Neural progenitor cell (in vitro differentiated cells): ENCODE data around the gene UNC13C. TPM values are rescaled to one million over a fixed set of nuclear protein-coding genes. Genes with fewer than 3 reads are reported as not detected.

Source experiments
- DNase-seq: peaks from one replicate; pipeline ENCODE4 v3.0.0-alpha.2; 2016; ENCODE audit warnings: low spot score
- H2AFZ ChIP-seq: fragments of 200-600 bp; sonication (generic); replicated peaks from 2 replicates; pipeline ENCODE4 v1.6.1; 2016; ENCODE audit warnings: antibody characterized with exemption
- H3F3A ChIP-seq: fragments of 200-600 bp; sonication (generic); 2 replicates; pipeline ENCODE4 v1.6.1; 2016; ENCODE audit warnings: antibody characterized with exemption, low read depth
- H3K27ac ChIP-seq: fragments of 200-600 bp; sonication (generic); 2 replicates; pipeline ENCODE4 v1.5.1; 2016; ENCODE audit warnings: mild to moderate bottlenecking
- H3K27me3 ChIP-seq: fragments of 200-600 bp; sonication (generic); 2 replicates; pipeline ENCODE4 v1.6.1; 2016; ENCODE audit warnings: mild to moderate bottlenecking, moderate library complexity
- H3K36me3 ChIP-seq: fragments of 200-600 bp; sonication (generic); 2 replicates; pipeline ENCODE4 v1.5.1; 2016
- H3K4me1 ChIP-seq: fragments of 200-600 bp; sonication (generic); 2 replicates; pipeline ENCODE4 v1.6.1; 2016; ENCODE audit warnings: mixed run types
- H3K4me2 ChIP-seq: fragments of 200-600 bp; sonication (generic); 2 replicates; pipeline ENCODE4 v1.6.1; 2016
- H3K4me3 ChIP-seq: fragments of 200-600 bp; sonication (generic); 2 replicates; pipeline ENCODE4 v1.5.1; 2016
- H3K79me2 ChIP-seq: fragments of 200-600 bp; sonication (generic); 2 replicates; pipeline ENCODE4 v1.6.1; 2016; ENCODE audit warnings: low read depth
- H3K9ac ChIP-seq: fragments of 200-600 bp; sonication (generic); 2 replicates; pipeline ENCODE4 v1.6.1; 2016
- H3K9me3 ChIP-seq: fragments of 200-600 bp; sonication (generic); 2 replicates; pipeline ENCODE4 v1.5.1; 2016; ENCODE audit warnings: low read depth
- H4K20me1 ChIP-seq: fragments of 200-600 bp; sonication (generic); 2 replicates; pipeline ENCODE4 v1.6.1; 2016; ENCODE audit warnings: low read depth
- H3K27ac Mint-ChIP-seq: 3 replicates; pipeline ENCODE4 v1.8.0; 2021; ENCODE audit warnings: mixed read lengths
- H3K27me3 Mint-ChIP-seq: 2 replicates; pipeline ENCODE4 v1.8.0; 2022; ENCODE audit warnings: low read depth, mild to moderate bottlenecking, inconsistent platforms, moderate library complexity, mixed read lengths; ENCODE audit not compliant: insufficient read depth
- H3K36me3 Mint-ChIP-seq: 3 replicates; pipeline ENCODE4 v1.8.0; 2021; ENCODE audit warnings: mixed read lengths
- H3K4me1 Mint-ChIP-seq: 3 replicates; pipeline ENCODE4 v1.8.0; 2021; ENCODE audit warnings: mixed read lengths
- H3K4me3 Mint-ChIP-seq: 3 replicates; pipeline ENCODE4 v1.8.0; 2021; ENCODE audit warnings: mild to moderate bottlenecking, moderate library complexity, mixed read lengths
- H3K9me3 Mint-ChIP-seq: 3 replicates; pipeline ENCODE4 v1.8.0; 2020; ENCODE audit warnings: mixed read lengths
- EZH2 ChIP-seq: fragments of 200-600 bp; sonication (generic); IDR thresholded peaks from 2 replicates; pipeline ENCODE4 v1.6.1; 2017; ENCODE audit warnings: antibody characterized with exemption, mild to moderate bottlenecking, moderate library complexity
- EZH2phosphoT487 ChIP-seq: fragments of 200-600 bp; sonication (generic); IDR thresholded peaks from 2 replicates; pipeline ENCODE4 v1.6.1; 2017; ENCODE audit warnings: antibody characterized with exemption
- total RNA-seq: library from RNA; depleted of rRNA; stranded (reverse); fragments of >200 nt; gene quantifications from 2 replicates; pipeline ENCODE4 v1.2.3, GENCODE V29; 2015; ENCODE audit warnings: low replicate concordance
- TF ChIP-seq, protein P1 (sequence below): fragments of 200-600 bp; sonication (generic); IDR thresholded peaks from 2 replicates; pipeline ENCODE4 v1.5.1; 2017; ENCODE audit warnings: antibody characterized with exemption, mild to moderate bottlenecking

UNC13C gene
- total RNA-seq, 1 donor from 2014 or later, result not detected

DNA sequence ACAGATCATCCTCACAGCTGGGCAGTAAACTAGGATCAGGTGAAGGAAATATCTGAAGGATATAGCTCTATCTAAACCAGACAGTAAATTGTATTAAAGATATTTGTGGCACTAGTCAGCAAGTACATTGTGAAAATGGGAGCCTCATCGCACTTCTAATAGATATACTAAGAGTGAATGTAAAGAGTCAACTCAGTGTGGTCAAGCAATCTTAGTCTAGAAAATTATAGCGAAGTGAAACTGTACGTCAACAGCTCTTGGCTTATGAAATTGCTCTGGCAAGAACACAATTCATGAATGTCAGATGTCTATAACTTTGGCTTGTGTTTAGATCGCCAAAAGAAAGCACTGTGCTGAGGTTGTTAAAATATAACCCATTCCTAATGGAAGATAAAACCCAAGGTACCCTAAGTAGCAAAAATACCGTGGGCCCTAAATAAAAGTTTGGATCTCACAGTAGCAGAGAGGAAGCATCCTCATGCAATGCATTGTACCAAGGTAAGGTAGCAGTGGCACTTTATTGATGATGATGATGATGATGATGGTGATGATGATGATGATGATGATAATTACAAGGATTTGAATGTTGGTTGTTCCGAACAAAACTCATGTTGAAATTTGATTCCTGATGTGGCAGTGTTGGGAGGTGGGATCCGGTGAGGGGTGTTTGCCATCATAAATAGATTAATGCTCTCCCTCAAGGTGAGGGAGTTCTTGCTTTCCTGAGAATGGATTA, 228.5 kb downstream of the UNC13C start:
- Histone ChIP-seq H3K27ac (no peak overlapping the region), H3K4me2 (no peak overlapping the region), H3K36me3 (no peaks in the 10 kb centered on the region), H3K9me3 (peaks cover 36% of the 10 kb centered on the region), H3K9ac (no peak overlapping the region), H4K20me1 (no peaks in the 10 kb centered on the region), H3K79me2 (no peaks in the 10 kb centered on the region), H3K4me1 (no peaks in the 10 kb centered on the region), H3K27me3 (no peaks in the 10 kb centered on the region), H3K4me3 (no peak overlapping the region), H2AFZ (no peak overlapping the region), H3F3A (no peaks in the 10 kb centered on the region)
- Mint-ChIP-seq H3K27ac (no peak overlapping the region), H3K9me3 (no peaks in the 10 kb centered on the region), H3K27me3 (no peaks in the 10 kb centered on the region), H3K4me1 (no peaks in the 10 kb centered on the region), H3K4me3 (no peak overlapping the region), H3K36me3 (no peaks in the 10 kb centered on the region)
- no peak for DNase-seq
- TF ChIP-seq EZH2phosphoT487 (no peak), EZH2 (no peak)
- TF ChIP-seq, protein P1, sequence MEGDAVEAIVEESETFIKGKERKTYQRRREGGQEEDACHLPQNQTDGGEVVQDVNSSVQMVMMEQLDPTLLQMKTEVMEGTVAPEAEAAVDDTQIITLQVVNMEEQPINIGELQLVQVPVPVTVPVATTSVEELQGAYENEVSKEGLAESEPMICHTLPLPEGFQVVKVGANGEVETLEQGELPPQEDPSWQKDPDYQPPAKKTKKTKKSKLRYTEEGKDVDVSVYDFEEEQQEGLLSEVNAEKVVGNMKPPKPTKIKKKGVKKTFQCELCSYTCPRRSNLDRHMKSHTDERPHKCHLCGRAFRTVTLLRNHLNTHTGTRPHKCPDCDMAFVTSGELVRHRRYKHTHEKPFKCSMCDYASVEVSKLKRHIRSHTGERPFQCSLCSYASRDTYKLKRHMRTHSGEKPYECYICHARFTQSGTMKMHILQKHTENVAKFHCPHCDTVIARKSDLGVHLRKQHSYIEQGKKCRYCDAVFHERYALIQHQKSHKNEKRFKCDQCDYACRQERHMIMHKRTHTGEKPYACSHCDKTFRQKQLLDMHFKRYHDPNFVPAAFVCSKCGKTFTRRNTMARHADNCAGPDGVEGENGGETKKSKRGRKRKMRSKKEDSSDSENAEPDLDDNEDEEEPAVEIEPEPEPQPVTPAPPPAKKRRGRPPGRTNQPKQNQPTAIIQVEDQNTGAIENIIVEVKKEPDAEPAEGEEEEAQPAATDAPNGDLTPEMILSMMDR, result no peak

DNA sequence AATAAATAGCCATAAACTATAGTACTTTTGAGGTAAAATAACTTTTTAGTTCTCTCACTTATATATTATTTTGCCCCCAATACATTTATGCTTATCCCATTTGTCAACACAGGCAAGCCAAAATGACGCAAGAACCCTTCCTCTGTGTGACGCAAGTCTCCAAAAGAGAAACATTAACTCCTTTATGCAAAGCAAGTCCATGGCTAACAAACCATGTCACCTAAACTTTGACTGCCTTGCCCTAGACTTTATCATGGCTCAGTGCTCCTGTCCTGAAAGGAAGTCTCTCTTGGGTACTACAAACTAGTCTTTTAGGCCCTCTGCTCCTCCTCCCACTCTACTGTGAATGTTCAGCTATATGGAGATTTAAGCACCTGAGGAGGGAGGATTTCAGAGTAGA, 230.5 kb downstream of the UNC13C start:
- no peak overlapping the region for H3K4me3 ChIP-seq
- peaks cover 32% of the 10 kb centered on the region for H3K9me3 ChIP-seq
- H3K27me3 Mint-ChIP-seq, result no peaks in the 10 kb centered on the region
- H3K27ac Mint-ChIP-seq, result no peak overlapping the region
- H3K36me3 Mint-ChIP-seq, result no peaks in the 10 kb centered on the region
- H3K27ac ChIP-seq, result no peak overlapping the region
- no peak overlapping the region for H3K4me2 ChIP-seq
- H3K36me3 ChIP-seq, result no peaks in the 10 kb centered on the region
- no peaks in the 10 kb centered on the region for H3K27me3 ChIP-seq
- H3K9me3 Mint-ChIP-seq, result no peaks in the 10 kb centered on the region
- TF ChIP-seq, protein P1, result no peak
- TF ChIP-seq EZH2phosphoT487 (no peak), EZH2 (no peak)
- no peaks in the 10 kb centered on the region for H3K4me1 ChIP-seq
- peaks cover 4% of the 10 kb centered on the region for H3K4me1 Mint-ChIP-seq
- H3K79me2 ChIP-seq, result no peaks in the 10 kb centered on the region
- H4K20me1 ChIP-seq, result no peaks in the 10 kb centered on the region
- no peak overlapping the region for H2AFZ ChIP-seq
- H3K4me3 Mint-ChIP-seq, result no peak overlapping the region
- H3F3A ChIP-seq, result no peaks in the 10 kb centered on the region
- no peak for DNase-seq
- H3K9ac ChIP-seq, result no peak overlapping the region

DNA sequence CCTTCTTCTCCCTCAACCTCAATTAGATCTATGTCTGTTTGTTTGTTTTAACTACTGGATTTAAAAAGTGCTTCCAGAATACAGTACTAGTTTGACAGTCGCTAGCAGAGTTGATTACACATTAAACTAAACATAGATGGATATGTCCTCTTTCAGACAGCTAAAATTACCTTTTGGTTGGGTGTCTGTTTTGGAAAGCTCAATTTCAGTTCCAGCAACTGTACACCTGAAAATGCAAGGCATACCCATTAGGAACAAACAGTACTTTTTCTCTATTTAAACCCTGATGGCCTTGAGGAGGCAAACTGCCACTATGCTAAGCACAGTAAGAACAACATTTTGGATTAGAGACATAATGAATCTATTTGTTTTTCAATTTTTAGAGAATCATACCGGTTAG, 234.4 kb downstream of the UNC13C start:
- H3K27me3 ChIP-seq, result no peaks in the 10 kb centered on the region
- no peaks in the 10 kb centered on the region for H3K4me1 ChIP-seq
- H2AFZ ChIP-seq, result no peak overlapping the region
- Mint-ChIP-seq H3K27ac (no peak overlapping the region), H3K9me3 (no peaks in the 10 kb centered on the region), H3K4me3 (no peak overlapping the region), H3K36me3 (no peaks in the 10 kb centered on the region), H3K27me3 (peaks cover 3% of the 10 kb centered on the region), H3K4me1 (peaks cover 23% of the 10 kb centered on the region)
- no peaks in the 10 kb centered on the region for H3K36me3 ChIP-seq
- TF ChIP-seq, protein P1, result no peak
- TF ChIP-seq EZH2 (no peak), EZH2phosphoT487 (no peak)
- no peak overlapping the region for H3K4me3 ChIP-seq
- no peak overlapping the region for H3K4me2 ChIP-seq
- no peak overlapping the region for H3K9ac ChIP-seq
- peaks cover 42% of the 10 kb centered on the region for H3K9me3 ChIP-seq
- H4K20me1 ChIP-seq, result no peaks in the 10 kb centered on the region
- no peak overlapping the region for H3K27ac ChIP-seq
- DNase-seq, result no peak
- H3K79me2 ChIP-seq, result no peaks in the 10 kb centered on the region
- no peaks in the 10 kb centered on the region for H3F3A ChIP-seq
